Lower leg skin (tissue), 3 donors: ENCODE results near the gene ZNF232.

Experiments used
- CTCF ChIP-seq, 3 donors: fragments of 450-650 bp; IDR thresholded peaks; one replicate each; pipeline ENCODE4 v1.5.1; 2016; ENCODE audit warnings: antibody characterized with exemption in 3 of 3, mild to moderate bottlenecking in 3 of 3, moderate library complexity in 2 of 3
- POLR2A ChIP-seq, 2 donors: fragments of 450-650 bp; IDR thresholded peaks; one replicate each; pipeline ENCODE4 v1.6.1; 2016 to 2017; ENCODE audit warnings: antibody characterized with exemption in 2 of 2, mild to moderate bottlenecking in 1 of 2, moderate library complexity in 1 of 2

- TF ChIP-seq POLR2A (IDR thresholded peaks at IDR 0.05) (no peak), CTCF (IDR thresholded peaks at IDR 0.05) (no peak)
These were observed 14.4 kb downstream of the ZNF232 start for GRCh38 chr17:5097101-5097834.
